NB4 (cell line): ENCODE measurements around the gene PCDHB7.
"Not testable (repeated sequence)": the region's sequence is repeated elsewhere in the genome, so short reads cannot be mapped to it uniquely, and the experiment has no call there.

Source experiments
- CTCF ChIP-seq: IDR thresholded peaks from one replicate; pipeline ENCODE4 v1.5.1; 2012; ENCODE audit warnings: low read depth, low read length
- MAX ChIP-seq: IDR thresholded peaks from 2 replicates; pipeline ENCODE4 v1.6.1; 2011; ENCODE audit warnings: low read depth, low read length
- POLR2A ChIP-seq: IDR thresholded peaks from 2 replicates; pipeline ENCODE4 v1.6.1; 2011; ENCODE audit warnings: mild to moderate bottlenecking; ENCODE audit not compliant: insufficient read length; ENCODE audit errors: extremely low read depth

- not testable (repeated sequence) for TF ChIP-seq CTCF, MAX, POLR2A
Measured at GRCh38 chr5:141224844-141225243, 52.4 kb downstream of the PCDHB7 start.
